Mucosa of descending colon (tissue), 3 donors: ENCODE data around the gene CT55. TPM values are rescaled to one million over a fixed set of nuclear protein-coding genes. Genes with fewer than 3 reads are reported as not detected.
"Not testable (repeated sequence)": the region's sequence is repeated elsewhere in the genome, so short reads cannot be mapped to it uniquely, and the experiment has no call there.

Source experiments
- ATAC-seq: fragments of 200-7000 bp; cut with Tn5 transposase; one replicate; pipeline ENCODE4 v1.9.1; 2020; ENCODE audit warnings: mild to moderate bottlenecking, moderate library complexity
- DNase-seq, 3 donors: peaks; one replicate each; pipeline ENCODE4 v3.0.0-alpha.2; 2020
- H3K36me3 ChIP-seq: fragments of 200-600 bp; one replicate; pipeline ENCODE4 v1.8.0; 2021; ENCODE audit warnings: low read depth, mild to moderate bottlenecking
- H3K4me1 ChIP-seq: fragments of 200-600 bp; one replicate; pipeline ENCODE4 v1.8.0; 2021; ENCODE audit warnings: low read depth, mild to moderate bottlenecking
- H3K4me3 ChIP-seq: fragments of 200-600 bp; one replicate; pipeline ENCODE4 v1.8.0; 2021; ENCODE audit warnings: mild to moderate bottlenecking
- H3K9me3 ChIP-seq: fragments of 200-600 bp; one replicate; pipeline ENCODE4 v1.8.0; 2021; ENCODE audit warnings: mild to moderate bottlenecking
- CTCF ChIP-seq: fragments of 200-600 bp; IDR thresholded peaks from one replicate; pipeline ENCODE4 v1.8.0; 2022; ENCODE audit warnings: antibody characterized with exemption, mild to moderate bottlenecking
- intact Hi-C, 2 donors: fragments of 100-400 bp; cut with DNase I in 1 of 2; cut with micrococcal nuclease in 1 of 2; formaldehyde crosslinking; loops; one replicate each; pipeline versions ENCODE4 v1.11.0 to v1.11.1; 2022; cut with DNase I, micrococcal nuclease
- total RNA-seq, 3 donors: library from RNA; stranded (reverse); fragmentation: NEBNext Ultra II Directional in 2 of 3; extraction: Animal tissue kit (Norgen Biotek cat#: 25700) in 2 of 3; gene quantifications; one replicate each; pipeline versions ENCODE4 v1.2.1 to v1.2.4, GENCODE V29; 2021 to 2023
- donor health status: DM: no; HTN: no; CAD: no; lungs with moderate emphysema.
- donor health status: DM: no; HTN: no; CAD: no.
- donor health status: DM: no; HTN: yes; CAD: no.

CT55 gene
- total RNA-seq, 3 donors from 2014 or later: not detected

DNA sequence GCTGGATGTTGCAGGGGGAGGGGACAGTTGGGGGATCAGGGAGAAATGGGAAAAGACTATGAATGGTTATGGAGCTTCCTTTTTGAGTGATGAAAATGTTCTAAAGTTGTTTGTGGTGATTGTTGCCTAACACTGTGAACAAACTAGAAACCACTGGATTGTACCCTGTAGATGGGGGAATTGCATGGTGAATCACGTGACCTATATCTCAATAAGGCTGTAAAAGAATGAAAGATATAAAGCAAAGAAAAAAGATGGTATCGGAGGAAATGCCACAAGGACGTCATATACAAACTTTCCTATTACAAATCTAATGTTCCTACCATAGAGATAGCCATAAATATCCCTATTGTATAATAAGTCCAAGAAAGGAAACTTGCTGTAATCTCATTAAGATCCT is 20.6 kb upstream of the CT55 start:
- no peaks in the 10 kb centered on the region for H3K36me3 ChIP-seq
- no peak for DNase-seq
- no peak for TF ChIP-seq CTCF
- no peaks in the 10 kb centered on the region for H3K9me3 ChIP-seq
- ATAC-seq: no peak
- intact Hi-C loops: no loop called here
- H3K4me3 ChIP-seq: no peak overlapping the region
- no peaks in the 10 kb centered on the region for H3K4me1 ChIP-seq

DNA sequence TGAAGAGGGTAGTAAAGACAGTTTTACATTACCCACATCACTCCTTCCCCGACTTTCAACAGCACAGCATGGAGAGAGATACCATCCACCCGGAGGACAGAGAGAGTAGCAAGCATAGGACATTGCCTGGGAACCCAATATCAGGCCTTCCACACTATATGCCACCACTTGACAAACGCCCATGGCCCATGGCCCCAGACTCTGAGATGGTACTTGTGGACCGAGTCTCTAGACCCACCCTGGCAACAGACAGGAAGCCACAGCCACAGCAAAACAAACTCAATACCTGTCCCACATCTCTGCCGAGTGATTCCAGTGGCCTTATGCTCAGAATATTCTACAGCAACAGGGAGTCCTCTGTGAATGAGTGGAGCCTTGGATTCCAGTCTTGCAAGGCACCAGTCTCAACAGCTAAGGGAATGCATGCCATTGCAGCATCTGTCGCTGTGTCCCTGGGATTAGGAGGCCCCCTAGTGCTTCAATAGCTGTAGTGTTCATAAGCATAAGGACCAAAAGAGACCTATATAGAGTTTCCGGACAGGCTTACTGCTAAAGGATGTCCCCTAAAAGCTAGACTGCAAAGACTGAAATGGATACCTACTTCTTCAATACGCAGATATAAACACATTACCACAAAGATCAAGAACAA is 14.7 kb upstream of the CT55 start:
- intact Hi-C loops: no loop called here
- DNase-seq (peak in 1 of 3 donors; percentile 26), ATAC-seq (peak; percentile 50)
- Histone ChIP-seq H3K4me1 (no peaks in the 10 kb centered on the region), H3K9me3 (no peaks in the 10 kb centered on the region), H3K4me3 (no peak overlapping the region), H3K36me3 (no peaks in the 10 kb centered on the region)
- TF ChIP-seq CTCF: no peak

- intact Hi-C loops: no loop called here
- Histone ChIP-seq H3K4me3 (no peak overlapping the region), H3K4me1 (no peaks in the 10 kb centered on the region), H3K9me3 (no peaks in the 10 kb centered on the region), H3K36me3 (no peaks in the 10 kb centered on the region)
- ATAC-seq (no peak), DNase-seq (no peak)
- no peak for TF ChIP-seq CTCF
Measured at GRCh38 chrX:135178636-135179035, 7.4 kb upstream of the CT55 start.

DNA sequence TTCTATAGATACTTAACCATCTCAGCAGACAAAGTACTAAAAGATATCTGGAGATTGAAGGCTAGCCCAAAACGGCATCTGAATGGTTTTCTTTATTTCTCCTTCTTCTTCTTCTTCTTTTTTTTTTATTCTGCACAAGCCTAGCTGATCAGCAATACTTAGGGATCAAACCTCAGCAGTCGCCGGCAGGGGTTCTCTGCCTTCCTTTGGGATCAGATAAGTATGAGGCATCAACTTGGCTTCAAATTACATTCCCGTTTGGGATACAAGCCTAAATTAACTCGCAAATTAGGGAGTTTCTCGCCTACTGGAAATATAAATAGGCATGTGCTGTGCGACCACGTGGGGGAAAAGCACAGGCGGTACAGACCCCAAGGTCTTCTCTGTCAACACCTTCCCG is 730 bp downstream of the CT55 start:
- intact Hi-C loops: no loop called here
- TF ChIP-seq CTCF: no peak
- Histone ChIP-seq H3K9me3 (no peaks in the 10 kb centered on the region), H3K4me3 (no peak overlapping the region), H3K36me3 (no peaks in the 10 kb centered on the region), H3K4me1 (no peaks in the 10 kb centered on the region)
- DNase-seq (no peak), ATAC-seq (no peak)

- intact Hi-C loops: not testable (repeated sequence)
Measured at GRCh38 chrX:135169534-135169933, 1.7 kb downstream of the CT55 start.

GRCh38 chrX:135168486-135168885 is 2.7 kb downstream of the CT55 start:
- H3K4me1 ChIP-seq: no peaks in the 10 kb centered on the region
- no peaks in the 10 kb centered on the region for H3K36me3 ChIP-seq
- no peak for TF ChIP-seq CTCF
- DNase-seq (no peak), ATAC-seq (no peak)
- H3K4me3 ChIP-seq: no peak overlapping the region
- H3K9me3 ChIP-seq: no peaks in the 10 kb centered on the region
- intact Hi-C loops: no loop called here

More at GRCh38 chrX:135169534-135169933, 1.7 kb downstream of the CT55 start:
- DNase-seq, ATAC-seq, H3K36me3 ChIP-seq, H3K9me3 ChIP-seq, H3K4me1 ChIP-seq, H3K4me3 ChIP-seq: not testable (repeated sequence)

DNA sequence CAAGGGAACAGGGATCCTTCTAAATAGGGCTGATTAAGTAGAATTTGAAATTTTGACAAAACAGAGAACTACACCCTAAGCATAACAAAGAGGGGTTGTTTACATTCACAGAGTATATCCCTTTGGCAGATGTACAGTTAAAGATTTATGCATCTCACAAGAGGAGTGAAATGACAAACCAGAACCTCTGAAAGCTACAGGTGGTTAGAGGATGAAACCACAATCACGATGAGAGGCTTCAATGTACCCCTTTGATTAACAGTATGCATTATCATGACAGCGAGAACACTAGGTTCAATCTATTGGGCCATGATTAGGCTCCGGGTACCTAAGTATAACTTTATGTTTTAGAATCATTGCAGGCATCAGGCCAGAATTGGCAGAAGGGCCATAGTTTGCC is 16.5 kb downstream of the CT55 start:
- H3K36me3 ChIP-seq, intact Hi-C loops, H3K4me3 ChIP-seq, ATAC-seq, H3K9me3 ChIP-seq, H3K4me1 ChIP-seq, DNase-seq: not testable (repeated sequence)

DNA sequence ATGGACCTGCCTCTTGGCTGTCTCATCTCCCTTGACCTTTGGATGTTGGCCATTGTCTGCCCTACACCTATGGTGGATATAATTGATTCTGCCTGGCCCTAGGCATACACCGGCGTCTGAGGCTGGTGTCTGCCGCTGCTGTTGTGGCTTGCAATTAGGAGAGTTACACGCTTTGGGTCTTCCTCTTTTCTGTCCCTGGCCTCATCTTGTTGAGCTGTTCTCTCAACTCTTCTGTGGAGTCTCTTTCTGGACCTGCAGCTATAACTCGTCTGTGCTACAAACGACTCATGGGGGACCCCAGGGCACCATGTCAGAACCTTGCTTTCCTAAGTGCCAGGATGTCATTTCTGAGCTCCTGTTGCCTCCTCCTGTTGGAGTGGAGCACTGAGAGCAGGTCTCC is 45.1 kb downstream of the CT55 start:
- ATAC-seq, intact Hi-C loops, DNase-seq, H3K4me1 ChIP-seq, H3K36me3 ChIP-seq, H3K4me3 ChIP-seq, H3K9me3 ChIP-seq: not testable (repeated sequence)

GRCh38 chrX:135120056-135120576 is 51.1 kb downstream of the CT55 start, which contains the start of gene ETDB:
Gene ETDB (minus strand): TSS chrX:135120526. CDS start chrX:135119261, 1,265 bp downstream.
- intact Hi-C loops, DNase-seq, H3K36me3 ChIP-seq, H3K9me3 ChIP-seq, ATAC-seq, H3K4me3 ChIP-seq, H3K4me1 ChIP-seq: not testable (repeated sequence)
